Glomerular visceral epithelial cell (primary cell): ENCODE measurements around the gene PTBP1.

Source experiments
- DNase-seq: peaks from one replicate; pipeline ENCODE4 v3.0.0-alpha.2; 2016; ENCODE audit errors: extremely low spot score

The PTBP1 gene

DNA sequence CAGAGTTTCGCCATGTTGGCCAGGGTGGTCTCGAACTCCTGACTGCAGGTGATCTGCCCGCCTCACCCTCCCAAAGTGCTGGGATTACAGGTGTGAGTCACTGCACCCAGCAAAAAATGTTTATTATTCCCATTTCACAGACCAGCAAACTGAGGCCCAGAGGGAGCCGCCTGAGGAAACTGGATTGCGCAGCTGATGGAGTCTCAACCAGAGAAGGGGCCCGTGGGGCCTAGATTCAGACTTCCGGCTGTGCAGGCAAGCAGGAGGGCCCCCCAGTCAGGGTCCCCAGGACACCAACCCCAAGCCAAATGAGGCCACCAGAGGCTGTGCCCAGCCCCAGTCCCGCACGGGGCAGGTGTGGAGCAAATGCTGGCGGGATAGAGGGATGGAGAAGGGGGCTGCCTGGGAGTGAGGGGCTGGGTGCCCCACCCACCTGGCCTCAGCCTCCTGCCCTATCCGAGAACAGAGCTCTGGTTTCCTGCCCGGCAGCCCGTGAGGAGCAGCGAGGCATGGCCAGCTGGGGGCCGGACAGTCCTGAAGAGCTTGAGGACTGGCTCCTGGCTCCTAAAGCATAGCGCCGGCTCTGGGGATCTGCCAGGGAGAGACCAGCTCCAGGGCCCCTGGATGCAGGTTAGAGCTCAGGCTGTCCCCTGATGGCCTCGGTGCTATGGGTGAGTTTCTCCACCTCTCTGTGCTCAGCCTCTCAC is 24.4 kb upstream of the PTBP1 start:
- peak; percentile 75 for DNase-seq

DNA sequence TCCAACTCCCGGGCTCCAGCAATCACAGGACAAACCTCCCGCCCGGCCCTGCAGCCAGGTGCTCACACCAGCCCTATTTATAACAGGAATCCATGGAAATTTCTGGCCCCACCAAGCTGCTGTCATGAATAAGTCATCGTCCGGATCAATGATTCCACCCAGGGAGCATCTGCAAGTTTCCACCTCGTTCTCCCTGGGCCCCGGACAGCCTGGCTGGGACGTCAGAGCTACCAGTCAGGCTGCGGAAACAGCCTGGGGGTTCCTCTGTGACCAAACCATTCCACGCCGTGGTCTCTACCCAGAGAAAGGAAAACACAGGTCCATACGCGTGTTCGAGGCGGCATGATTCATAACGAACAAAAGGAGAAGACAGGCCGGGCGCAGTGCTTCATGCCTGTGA is 20.7 kb upstream of the PTBP1 start:
- peak; percentile 80 for DNase-seq

DNA sequence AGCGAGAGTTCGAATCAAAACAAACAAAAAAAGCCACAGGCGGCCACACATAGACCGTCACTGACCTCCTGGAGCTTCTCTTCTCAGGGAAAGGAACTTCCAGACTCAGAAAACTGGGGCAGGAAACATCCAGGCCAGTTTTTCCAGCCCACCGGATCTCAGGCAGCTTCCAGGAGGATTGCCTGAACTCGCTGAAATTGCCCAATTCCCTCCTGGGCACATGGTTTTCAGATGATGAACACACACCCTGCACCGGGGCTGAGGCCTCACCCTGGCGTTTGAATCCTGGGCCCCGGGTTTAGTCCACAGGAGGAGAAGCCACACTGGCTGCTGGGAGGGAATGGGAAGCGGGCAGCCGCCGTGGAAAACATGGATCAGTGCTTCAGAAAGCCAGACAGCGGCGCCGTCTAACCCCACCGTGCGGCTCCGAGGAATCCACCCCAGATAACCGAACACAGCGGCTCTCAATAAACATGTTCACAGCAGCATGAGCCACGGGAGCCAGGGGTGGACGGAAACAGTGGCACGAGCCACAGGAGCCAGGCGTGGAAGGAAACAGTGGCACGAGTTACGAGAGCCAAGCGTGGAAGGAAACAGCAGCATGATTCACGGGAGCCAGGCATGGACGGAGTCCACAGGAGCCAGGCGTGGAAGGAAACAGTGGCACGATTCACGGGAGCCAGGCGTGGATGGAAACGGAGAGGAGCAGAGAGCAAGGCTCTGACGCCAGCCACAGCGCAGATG is 18.2 kb upstream of the PTBP1 start:
- DNase-seq, result peak; percentile 93

DNA sequence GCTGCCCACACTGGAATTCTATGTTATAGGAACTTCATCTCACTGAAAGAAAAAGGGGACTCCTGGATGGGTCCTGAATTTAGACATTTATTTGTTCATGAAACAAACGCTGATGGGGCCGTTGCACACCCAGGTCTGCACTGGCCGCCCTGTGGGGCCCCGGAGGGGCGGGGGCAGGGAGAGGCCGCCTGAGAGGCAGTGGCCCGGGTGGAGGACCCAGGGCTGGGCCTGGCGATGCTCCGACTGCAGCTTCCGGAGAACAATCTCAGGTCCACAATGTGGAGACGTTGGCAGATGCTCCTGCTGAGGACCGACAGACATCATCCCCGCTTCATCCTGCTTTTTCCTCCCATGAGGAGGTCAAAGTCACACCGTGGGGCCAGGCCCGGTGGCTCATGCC is 16.3 kb upstream of the PTBP1 start:
- no peak for DNase-seq

DNA sequence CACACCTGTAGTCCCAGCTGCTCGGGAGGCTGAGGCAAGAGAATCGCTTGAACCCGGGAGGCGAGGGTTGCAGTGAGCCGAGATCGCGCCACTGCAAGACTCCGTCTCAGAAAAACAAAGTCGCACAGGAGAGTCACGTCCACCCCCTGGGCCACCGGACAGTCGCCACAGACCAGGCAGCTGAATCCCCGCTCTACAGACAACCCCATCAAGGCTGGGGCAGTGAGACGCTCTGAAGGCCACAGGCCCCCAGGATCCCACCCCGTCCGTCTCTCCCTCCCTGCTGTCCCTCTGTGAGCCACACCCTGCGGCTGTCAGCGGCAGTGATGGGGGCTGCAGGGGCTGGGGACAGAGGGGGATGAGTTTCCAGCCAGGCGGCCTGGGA is 15.5 kb upstream of the PTBP1 start:
- DNase-seq, result no peak

DNA sequence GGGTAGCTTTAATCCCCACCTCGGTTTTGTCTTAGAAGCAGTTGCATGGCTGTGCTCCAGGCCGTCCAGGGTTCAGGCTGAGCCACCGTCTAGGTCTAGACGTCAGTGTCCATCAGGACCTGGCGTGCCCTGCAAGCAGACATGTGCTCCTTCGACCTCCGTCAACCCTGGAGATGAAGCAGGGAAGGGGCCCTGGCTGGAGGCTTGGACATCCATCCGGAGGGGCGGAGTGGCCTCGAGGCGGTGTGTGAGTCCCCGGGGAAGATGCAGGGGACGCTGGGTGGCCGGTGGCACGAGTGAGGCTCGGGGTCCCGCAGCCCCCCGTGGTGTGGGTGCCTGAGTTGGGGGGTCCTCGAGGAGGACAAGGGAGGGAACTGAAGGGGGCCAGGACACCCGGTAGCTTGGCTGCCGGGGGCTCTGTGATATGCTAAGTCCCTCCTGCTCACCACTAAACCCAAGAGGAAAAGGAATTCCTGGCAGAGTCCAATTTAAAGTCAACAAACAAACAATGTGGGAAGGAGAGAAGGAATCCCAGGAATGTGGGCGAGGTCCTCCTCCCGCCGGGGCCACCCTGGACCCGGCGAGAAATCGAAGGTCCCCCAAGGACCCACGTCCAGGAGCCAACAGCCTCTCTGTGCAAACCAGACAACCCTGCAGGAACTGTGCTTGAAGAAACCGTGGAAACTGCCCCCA is 14.9 kb upstream of the PTBP1 start:
- DNase-seq, result peak; percentile 73

DNA sequence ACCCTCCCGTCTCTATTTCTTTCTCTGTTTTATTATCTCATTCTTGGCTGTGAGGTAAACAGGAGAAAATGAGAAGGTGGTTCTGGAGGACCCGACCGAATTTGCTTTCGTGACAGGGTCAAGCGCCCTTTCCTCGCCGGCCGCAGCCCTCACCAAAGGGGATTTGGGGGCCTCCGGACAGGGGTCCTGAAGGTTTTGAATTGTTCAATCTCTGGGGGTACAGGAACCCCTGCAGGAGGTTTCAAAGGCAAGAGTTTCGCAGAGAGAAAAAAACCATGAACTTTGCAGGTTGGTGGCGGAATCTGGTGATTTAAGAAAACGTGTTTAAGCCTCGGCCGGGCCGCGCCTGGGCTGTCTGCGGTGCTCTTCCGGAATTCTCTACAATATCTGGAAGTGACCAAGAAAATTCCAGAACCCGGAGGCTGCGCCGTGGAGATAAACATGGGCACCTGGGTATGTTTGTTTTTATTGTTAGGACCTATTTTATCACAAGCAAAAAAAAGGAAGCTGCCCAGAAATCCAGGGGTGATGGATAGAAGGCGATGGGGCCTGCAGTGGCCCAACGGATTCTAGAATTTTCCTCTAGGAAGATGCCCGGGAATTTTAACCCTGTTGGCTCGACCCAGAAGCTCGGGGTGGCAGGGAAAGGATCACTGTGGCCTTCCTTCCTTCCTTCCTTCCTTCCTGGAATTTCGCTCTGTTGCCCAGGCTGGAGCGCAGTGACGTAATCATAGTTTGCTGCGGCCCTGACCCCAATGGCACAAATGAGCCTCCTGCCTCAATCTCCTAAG is 14.2 kb upstream of the PTBP1 start:
- DNase-seq, result peak; percentile 43

DNA sequence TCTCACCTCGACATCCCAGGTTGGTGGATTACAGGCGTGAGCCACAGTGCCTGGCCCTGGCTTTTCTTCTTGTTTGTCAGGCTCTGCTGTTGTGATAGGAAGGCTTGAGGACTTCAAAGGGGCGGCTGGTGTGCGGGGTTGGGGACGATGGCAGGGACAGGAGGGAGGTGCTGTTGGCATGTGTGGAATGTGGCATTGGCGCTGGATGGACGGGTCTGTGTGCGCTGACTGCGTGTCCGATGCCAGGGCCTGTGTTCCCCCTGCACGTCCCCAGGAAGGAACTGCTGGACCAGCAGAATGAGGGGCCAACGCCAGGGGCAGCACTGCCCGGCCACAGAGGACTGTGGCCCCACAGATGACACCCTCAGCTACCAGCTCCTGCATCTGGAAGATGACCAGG is 12.7 kb upstream of the PTBP1 start:
- no peak for DNase-seq

DNA sequence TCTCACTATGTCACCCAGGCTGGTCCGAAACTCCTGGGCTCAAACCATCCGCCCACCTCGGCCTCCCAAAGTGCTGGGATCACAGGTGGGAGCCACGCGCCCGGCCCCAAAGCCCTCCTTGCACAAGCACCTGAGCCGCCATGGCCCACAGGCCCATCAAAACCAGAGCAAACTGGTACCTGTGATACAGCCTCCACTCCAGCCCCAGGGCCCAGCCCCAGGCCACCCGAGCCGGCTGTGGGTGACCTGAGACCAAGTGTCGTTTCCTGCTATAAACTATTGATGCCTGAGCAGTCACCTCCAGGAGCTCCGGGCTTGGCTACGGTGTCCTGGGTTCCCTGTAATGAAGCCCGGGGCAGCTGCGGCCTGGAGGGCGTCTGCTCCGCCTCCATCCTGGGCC is 9.7 kb upstream of the PTBP1 start:
- DNase-seq, result no peak

DNA sequence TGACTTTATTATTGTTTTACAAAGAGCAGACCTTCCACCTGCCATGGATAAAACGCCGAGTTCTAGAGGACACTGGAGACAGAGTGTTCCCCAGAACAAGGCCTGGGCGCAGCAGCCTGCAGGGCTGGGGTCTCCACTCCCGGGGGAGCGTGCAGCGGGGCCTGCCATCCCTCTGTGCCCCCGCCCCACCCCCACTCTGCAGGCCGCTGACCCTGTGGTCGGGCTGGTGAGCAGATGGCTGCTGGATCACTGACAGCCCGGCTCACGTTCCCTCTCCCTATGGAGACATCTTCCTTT is 8.6 kb upstream of the PTBP1 start:
- no peak for DNase-seq

DNA sequence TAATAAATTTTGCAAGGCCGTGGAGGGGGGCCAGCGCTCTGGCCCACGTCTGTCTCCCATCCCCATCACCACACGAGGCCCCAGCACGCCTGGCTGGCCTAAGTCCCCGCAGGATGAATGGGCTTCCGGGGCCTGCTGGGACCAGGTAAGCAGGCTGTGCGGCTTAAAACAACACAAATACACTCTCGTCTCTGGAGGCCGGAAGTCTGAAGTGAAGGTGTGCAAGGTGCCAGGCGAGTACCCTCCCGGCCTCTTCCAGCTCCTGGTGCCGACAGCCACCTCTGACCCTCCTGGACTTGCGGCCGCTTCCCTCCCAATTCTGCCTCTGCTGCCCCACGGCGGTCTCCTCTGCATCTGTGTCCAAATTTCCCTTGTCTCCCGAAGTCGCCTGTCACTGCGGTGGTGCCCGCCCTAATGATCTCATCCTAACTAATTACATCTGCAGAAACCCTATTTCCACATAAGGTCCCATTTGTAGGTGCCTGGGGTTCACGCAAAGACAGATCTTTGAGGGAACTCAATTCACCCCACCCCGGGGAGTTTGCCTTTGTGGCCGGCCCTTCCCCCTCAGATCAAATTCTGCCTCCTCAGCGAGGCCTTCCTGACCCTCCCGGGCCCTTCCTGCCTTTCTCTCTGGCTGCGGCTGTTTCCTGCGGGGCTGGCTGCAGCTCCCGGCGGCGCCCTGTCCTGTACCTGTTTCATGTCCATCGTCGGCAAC is 8.1 kb upstream of the PTBP1 start:
- DNase-seq, result no peak

DNA sequence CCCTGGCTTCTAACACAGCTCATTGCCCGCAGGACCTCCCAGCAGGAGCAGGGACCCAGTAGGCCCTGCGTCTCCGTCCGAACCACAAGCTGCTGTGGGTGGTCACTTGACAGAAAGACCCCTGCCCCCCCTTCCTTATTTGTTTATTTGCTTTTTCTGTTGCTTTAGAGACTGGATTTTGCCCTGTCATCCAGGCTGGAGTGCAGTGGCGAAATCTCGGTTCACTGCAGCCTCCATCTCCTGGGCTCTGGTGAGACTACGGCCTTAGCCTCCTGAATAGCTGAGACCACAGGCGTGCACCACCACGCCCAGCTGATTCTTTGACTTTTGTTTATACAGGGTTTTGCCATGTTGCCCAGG is 7.6 kb upstream of the PTBP1 start:
- no peak for DNase-seq

DNA sequence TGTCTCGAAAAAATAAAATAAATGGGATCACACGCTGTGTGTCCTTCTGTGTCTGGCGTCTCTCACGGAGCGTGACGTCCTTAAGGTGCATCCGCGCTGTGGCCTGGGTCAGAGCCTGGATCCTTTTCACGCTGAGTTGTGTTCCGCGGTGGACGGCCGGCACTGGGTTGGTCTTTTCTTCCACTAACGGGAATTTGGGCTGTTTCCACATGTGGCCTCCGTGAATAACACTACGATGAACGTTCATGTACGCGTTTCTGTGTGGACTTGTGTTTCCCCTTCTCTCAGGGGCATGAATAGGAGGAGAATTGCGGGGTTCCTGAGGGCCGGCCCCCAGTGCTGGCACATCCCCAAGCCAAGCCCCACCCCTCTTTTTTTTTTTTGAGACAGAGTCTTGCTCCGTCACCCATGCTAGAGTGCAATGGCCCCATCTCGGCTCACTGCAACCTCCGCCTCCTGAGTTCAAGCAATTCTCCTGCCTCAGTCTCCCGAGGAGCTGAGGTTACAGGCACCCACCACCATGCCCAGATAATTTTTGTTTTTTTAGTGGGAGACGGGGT is 6.2 kb upstream of the PTBP1 start:
- DNase-seq, result no peak

DNA sequence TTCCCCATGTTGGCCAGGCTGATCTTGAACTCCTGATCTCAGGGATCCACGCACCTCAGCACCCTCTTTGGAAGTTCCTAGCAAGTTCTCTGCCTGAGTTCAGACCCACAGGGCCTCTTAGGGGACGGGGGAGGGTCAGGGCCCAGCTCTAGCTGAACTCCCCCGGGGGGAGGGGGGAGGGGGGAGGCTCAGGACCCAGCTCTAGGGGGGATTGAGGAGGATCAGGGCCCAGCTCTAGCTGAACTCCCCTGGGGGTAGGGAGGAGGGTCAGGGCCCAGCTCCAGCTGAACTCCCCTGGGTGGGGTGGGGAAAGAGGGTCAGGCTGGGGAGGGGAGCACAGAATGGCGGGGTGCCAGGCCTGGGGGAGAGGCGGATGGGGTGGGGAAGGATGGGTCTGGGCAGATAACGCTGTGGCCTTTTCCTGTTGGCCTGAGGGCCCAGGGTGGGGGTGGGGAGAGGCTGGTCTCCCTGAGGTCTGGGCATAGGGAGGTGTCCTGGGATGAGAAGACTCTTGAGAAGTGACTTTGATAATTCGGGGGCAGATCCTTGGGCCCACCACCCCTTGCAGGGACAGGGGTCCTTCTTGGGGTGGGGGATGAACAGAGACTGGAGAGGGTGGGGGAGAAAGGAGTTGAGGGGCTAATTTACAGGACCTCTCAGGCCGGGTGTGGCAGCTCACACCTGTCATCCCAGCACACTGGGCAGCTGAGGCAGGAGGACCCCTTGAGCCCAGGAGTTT is 5.5 kb upstream of the PTBP1 start:
- no peak for DNase-seq

DNA sequence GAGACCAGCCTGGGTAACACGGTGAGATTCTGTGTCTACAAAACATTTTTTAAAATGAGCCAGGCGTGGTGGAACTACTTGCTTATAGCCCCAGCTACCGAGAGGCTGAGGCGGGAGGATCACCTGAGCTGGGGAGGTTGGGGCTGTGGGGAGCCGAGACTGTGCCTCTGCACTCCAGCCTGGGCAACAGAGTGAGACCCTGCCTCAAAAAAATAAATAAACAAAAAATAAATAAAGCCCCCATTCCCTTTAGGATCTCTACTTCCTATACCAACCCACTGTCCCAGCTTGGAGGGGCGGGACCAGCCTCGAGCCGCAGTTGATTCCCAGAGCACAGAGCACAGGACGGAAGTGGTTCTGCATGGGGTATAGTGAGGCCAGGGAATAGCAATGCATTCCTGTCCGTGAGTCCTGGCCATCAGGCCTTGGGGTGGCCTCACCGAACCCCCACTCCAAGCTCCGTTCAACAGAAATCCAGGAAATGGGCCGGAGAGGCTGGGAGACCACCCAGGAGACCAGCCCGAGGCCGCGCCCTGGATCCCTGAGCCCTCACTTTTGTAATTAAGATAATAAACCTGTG is 4.9 kb upstream of the PTBP1 start:
- no peak for DNase-seq

DNA sequence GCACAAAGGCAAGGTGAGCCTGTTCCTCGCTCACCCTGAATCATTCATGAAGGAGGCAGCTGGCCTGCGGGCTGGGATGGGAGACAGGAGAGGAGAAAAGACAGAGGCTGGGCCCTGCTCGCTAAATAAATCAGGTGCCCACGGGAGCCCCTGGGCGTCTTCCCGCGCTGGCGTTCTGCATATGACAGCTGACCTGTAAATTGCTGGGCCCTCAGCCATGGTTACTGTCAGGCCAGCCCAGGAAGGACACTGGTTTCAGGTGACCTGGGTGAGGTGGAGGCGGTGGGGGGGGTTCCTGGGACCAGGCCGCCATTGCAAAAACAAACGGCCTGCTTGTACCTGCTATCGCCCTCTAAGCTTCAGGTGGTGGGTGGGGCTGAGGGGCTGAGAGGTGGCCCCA is 3.4 kb upstream of the PTBP1 start:
- DNase-seq, result no peak

DNA sequence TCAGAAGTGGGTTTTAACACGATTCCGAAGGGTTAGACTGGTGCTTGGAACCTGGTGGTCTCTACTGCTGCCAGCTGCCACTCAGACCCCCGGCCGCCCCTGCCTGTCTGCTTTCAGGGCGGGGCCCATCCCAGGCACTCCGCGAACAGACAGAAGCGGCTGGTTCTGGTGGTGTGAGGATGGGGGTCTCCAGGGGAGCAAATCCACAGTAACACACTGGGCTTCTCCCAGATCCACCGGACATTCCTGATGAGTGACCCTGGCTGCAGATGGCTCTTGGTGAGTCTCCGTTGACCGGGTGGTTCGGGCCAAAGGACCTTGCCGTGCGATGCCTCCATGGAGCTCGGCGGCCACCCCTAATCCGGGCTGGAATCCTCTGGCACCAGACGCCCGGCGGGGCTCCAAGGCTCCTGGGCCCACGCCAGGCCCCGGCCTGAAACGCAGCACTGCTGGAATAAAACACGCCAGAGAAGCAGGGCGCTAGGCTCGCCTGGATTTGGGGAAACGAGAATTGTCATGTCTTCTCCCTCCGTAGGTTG is 2.1 kb upstream of the PTBP1 start:
- DNase-seq, result no peak

DNA sequence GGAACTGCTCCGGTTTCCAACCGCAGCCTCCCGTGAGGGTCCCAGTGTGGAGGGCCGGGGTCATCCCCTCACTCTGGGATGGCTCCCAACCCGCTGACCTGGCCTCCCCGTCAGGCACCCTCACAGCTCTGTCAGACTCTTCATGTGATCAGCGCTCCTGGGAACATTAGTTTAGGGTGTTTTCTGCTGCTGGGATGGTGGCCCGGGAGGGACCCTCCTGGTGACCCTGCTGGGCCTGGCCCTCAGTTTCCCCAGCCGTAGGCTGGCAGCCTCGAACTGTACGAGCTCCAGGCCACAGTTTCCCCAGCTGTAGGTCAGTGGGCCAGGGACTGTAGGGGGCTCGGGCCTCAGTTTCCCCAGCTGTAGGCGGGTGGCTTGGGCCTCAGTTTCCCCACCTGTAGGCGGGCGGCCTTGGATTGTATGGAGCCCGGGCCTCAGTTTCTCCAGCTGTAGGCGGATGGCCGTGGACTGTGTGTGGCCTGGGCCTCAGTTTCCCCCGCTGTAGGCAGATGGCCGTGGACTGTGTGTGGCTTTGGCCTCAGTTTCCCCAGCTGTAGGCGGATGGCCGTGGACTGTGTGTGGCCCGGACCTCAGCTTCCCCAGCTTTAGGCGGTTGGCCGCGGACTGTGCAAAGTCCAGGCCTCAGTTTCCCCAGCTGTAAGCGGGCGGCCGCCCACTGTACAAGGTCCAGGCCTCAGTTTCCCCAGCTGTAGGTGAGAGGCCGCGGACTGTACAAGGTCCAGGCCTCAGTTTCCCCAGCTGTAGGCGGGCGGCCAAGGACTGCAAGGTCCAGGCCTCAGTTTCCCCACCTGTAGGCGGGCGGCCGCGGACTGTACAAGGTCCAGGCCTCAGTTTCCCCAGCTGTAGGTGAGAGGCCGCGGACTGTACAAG is 1.3 kb upstream of the PTBP1 start:
- DNase-seq, result no peak
